ENCODE measurements around the gene CA11. TPM values are rescaled to one million over a fixed set of nuclear protein-coding genes. Genes with fewer than 3 reads are reported as not detected.

Gene CA11
- total and polyA plus RNA-seq, 2 of the 8 experiments (the other 6 are each of a cell fraction or from before 2014, with no cell fraction given), result 51.7 to 71.4 TPM

DNA sequence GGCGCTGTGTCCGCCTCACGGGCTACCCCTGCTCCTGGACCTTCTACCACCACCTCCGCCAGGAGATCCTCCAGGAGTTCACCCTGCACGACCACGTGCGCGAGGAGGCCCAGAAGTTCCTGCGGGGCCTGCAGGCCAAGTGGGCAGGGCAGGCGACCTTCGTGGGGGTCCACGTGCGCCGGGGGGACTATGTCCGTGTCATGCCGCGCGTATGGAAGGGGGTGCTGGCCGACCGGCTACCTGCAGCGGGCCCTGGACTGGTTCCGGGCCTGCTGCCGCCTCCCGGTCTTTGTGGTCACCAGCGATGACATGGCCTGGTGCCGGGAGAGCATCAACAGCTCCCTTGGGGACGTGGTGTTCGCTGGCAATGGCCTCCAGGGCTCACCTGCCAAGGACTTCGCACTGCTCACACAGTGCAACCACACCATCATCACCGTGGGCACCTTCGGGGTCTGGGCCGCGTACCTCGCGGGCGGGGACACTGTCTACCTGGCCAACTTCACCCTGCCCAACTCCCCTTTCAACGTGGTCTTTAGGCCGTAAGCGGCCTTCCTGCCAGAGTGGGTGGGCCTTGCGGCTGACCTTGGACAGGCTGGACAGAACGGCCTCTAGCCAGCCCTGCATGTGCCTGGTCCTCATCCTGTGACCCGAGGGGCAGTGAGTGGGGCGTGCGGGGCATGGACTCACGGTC is 34.6 kb upstream of the CA11 start:
- H2AK5ac ChIP-seq (ENCODE audit: low read depth, low read length), result no peak overlapping the region
- H2BK5ac ChIP-seq (ENCODE audit: low read depth, low read length), result no peak overlapping the region
- CTCF ChIA-PET (ENCODE audit: partially characterized antibody), result no interaction called here
- no peak overlapping the region for H2BK15ac ChIP-seq (ENCODE audit: low read length)
- H4K20me1 ChIP-seq (replicated peaks in 1 of 2; ENCODE audit: control insufficient read depth in 1 of 2, insufficient read depth in 2 of 2, low read length in 2 of 2), result no peaks in the 10 kb centered on the region
- no peak overlapping the region for H3K4me3 ChIP-seq (ENCODE audit: extremely low read depth in 1 of 4, insufficient read depth in 2 of 4, low read depth in 3 of 4, low read length in 4 of 4)
- no peak overlapping the region for H3K14ac ChIP-seq (ENCODE audit: insufficient read length)
- H4K8ac ChIP-seq (ENCODE audit: extremely low read depth, insufficient read depth, low read length), result no peak overlapping the region
- H3K23ac ChIP-seq (ENCODE audit: insufficient read length), result no peak overlapping the region
- H2BK120ac ChIP-seq (replicated peaks; ENCODE audit: low read depth, low read length), result no peak overlapping the region
- no peak overlapping the region for H2AFZ ChIP-seq (ENCODE audit: low read length)
- FAIRE-seq (no peak), DNase-seq (ENCODE audit: low read depth in 1 of 2, low spot score in 2 of 2) (no peak)
- H3K9me3 ChIP-seq (ENCODE audit: insufficient read depth in 2 of 2, low read depth in 1 of 2, low read length in 1 of 2), result no peaks in the 10 kb centered on the region
- no peaks in the 10 kb centered on the region for H3K79me1 ChIP-seq (ENCODE audit: low read depth, low read length)
- no peak overlapping the region for H4K5ac ChIP-seq (ENCODE audit: insufficient read length, low read depth, low read length)
- no peak overlapping the region for H3K18ac ChIP-seq (ENCODE audit: extremely low read depth, low read length)
- H3K79me2 ChIP-seq (ENCODE audit: control insufficient read depth in 1 of 2, insufficient read depth in 2 of 2, low read length in 2 of 2), result no peaks in the 10 kb centered on the region
- H3K56ac ChIP-seq (replicated peaks; ENCODE audit: insufficient read length, low read depth, low read length), result no peak overlapping the region
- H3K4me1 ChIP-seq (replicated peaks in 1 of 4; ENCODE audit: control insufficient read depth in 3 of 4, insufficient read depth in 4 of 4, low read length in 3 of 4), result peaks cover 0 to 2% (median under 1%) of the 10 kb centered on the region in 4 experiments; a peak in 1 of 7 replicates
- no peak overlapping the region for H4K91ac ChIP-seq (replicated peaks; ENCODE audit: insufficient read length, low read length)
- H3K27me3 ChIP-seq (replicated peaks in 1 of 4; ENCODE audit: control insufficient read depth in 3 of 4, extremely low read depth in 1 of 4, insufficient read depth in 3 of 4, low read length in 3 of 4), result no peaks in the 10 kb centered on the region
- H2BK20ac ChIP-seq (ENCODE audit: low read length), result no peak overlapping the region
- H3K27ac ChIP-seq (ENCODE audit: low read depth, low read length), result no peak overlapping the region
- POLR2A ChIA-PET (ENCODE audit: partially characterized antibody), result interaction anchor here (3.9 kb wide), 1 partner anchor 16 kb away, joined by 18 read pairs; the partner anchor contains the start of gene FUT2
- H2BK12ac ChIP-seq (ENCODE audit: low read depth, low read length), result 0 out of 2 replicates have a peak overlapping the region, but pooled peaks have one; percentile 27
- WGBS, 2 experiments (ENCODE audit: extremely low coverage in 1 of 2, insufficient coverage in 1 of 2, insufficient read length in 1 of 2, insufficient replicate concordance in 2 of 2, low coverage in 1 of 2, low lambda C conversion rate in 2 of 2, missing lambda C conversion rate in 1 of 2), result 93% methylated on average over 45 of the region's 45 CpGs; no CpG with 5 or more reads in 1 of the 2 experiments
- H3K36me3 ChIP-seq (ENCODE audit: control insufficient read depth in 2 of 4, insufficient read depth in 4 of 4, low read length in 3 of 4), result no peaks in the 10 kb centered on the region
- no peak overlapping the region for H3K4me2 ChIP-seq (ENCODE audit: insufficient read depth in 1 of 2, low read depth in 2 of 2, low read length in 2 of 2)
- H3K4ac ChIP-seq (replicated peaks; ENCODE audit: insufficient read length, low read depth, low read length), result no peak overlapping the region
- no peak overlapping the region for H3K9ac ChIP-seq (replicated peaks in 1 of 4; ENCODE audit: extremely low read depth in 1 of 4, low read depth in 3 of 4, low read length in 3 of 4)
- H3K23me2 ChIP-seq (ENCODE audit: low read depth, low read length), result no peaks in the 10 kb centered on the region
- no peak for TF ChIP-seq ZNF274 (IDR thresholded peaks at IDR 0.05; ENCODE audit: borderline replicate concordance, extremely low read depth, low read length)
- TF ChIP-seq SRF (IDR thresholded peaks at IDR 0.05; ENCODE audit: low read depth, low read length), result no peak
- TF ChIP-seq CHD1 (IDR thresholded peaks at IDR 0.05; ENCODE audit: low read depth, low read length), result no peak
- TF ChIP-seq, protein P1, sequence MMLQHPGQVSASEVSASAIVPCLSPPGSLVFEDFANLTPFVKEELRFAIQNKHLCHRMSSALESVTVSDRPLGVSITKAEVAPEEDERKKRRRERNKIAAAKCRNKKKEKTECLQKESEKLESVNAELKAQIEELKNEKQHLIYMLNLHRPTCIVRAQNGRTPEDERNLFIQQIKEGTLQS (IDR thresholded peaks at IDR 0.05; ENCODE audit: insufficient read depth, low read depth, low read length), result no peak
- TF ChIP-seq SIN3A (conservative IDR thresholded peaks at IDR 0.05 in 1 of 2, IDR thresholded peaks at IDR 0.05 in 1 of 2; ENCODE audit: low read depth in 1 of 2, low read length in 2 of 2), result no peak
- TF ChIP-seq TAF7 (optimal IDR thresholded peaks at IDR 0.05; ENCODE audit: borderline replicate concordance, low read depth, low read length), result no peak
- no peak for TF ChIP-seq TBP (IDR thresholded peaks at IDR 0.05; ENCODE audit: low read depth, low read length)
- no peak for TF ChIP-seq BCL11A (IDR thresholded peaks at IDR 0.05; ENCODE audit: low read depth in 2 of 2, low read length in 2 of 2)
- no peak for TF ChIP-seq GTF2F1 (IDR thresholded peaks at IDR 0.05; ENCODE audit: borderline replicate concordance, low read depth, low read length)
- no peak for TF ChIP-seq CEBPB (IDR thresholded peaks at IDR 0.05; ENCODE audit: low read depth, low read length)
- TF ChIP-seq POLR2A (IDR thresholded peaks at IDR 0.05; ENCODE audit: control extremely low read depth in 1 of 2, low read depth in 2 of 2, low read length in 2 of 2), result no peak
- no peak for TF ChIP-seq JUN (IDR thresholded peaks at IDR 0.05; ENCODE audit: low read depth, low read length)

Data from H1 (cell line).